GM21825 (cell line): ENCODE measurements around the gene PSMD4.

Experiments used
- ATAC-seq: cut with Tn5 transposase; IDR thresholded peaks from one replicate; pipeline ENCODE4 v1.9.1; 2021; ENCODE audit warnings: mild to moderate bottlenecking, moderate library complexity; ENCODE audit not compliant: unreplicated experiment

The PSMD4 gene

DNA sequence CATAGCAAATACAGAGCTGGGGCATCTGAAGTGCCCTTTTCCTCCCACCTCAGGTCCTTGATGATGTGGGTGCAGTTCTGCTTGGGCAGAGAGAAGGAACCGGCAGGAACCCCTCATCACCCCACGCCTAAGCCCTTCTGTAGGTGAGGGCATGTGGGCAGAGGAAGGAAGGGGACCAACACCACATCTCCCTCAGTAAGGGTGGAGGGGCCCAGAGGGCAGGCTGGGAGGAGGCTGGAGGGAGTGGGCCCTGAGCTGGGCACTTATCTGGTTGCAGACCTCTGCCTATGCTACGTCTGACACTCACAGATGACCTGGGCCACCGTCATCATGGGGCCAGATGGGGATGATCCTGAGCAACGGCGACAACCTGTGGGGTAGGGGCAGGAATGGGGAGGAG is 38.6 kb downstream of the PSMD4 start:
- no peak for ATAC-seq

DNA sequence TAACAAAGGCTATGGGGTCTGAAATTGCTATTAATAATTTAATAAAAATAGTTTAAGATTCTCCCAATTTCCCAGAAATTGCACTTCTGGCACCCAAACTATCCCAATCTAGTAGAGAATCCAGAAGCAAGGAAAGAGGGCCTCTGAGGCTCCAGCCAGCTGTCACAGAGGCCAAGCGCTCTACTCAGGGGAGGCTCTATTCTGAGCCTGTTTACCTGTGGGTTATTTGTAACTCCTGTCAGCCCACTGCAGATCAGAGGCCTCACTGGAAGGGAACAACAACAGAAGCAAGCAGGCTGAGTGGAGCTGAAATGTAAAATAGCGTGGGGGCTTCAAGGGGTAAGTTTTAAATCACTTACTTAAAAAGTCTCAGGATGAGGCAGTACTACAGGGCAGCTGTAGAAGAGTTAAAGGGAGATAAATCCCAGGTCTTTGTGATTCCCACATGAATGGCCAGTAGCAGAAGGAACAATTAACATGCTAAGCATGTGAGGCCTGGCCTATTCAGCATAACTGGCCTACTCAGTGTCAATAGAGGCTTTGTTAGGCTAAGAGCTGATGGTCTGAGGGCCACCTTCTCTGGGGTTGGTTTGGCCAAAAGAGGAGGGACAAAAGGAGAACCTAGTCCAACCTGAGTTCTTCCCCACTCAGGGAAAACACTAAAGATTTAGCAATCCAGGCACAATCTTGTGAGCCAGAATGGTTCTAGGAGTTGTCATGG is 40.4 kb downstream of the PSMD4 start:
- ATAC-seq: no peak

DNA sequence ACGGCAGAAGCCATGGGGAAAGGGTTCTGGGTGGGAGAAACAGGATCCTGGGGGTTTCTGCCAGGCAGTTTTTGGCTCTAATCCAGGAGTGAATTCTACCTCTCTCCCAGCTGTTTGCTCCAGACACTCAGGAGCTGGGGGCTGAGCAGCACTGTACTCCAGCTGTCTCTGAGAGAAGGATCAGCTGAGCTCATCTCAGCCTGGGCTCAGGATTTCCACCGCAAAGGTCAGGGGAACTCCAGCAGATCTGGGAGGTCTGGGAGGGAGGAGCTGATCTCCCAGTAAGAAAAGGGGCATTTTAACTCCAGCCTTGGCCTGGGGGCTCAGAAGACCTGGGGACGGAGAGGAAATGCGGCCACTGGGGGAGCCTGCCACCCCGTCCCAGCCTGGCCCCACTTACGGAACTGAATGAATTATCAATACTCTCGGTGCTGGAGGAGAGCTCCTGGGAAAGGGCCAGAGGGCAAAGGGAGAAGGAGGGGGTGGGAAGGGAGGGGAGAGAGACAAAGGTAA is 55.3 kb downstream of the PSMD4 start:
- ATAC-seq: no peak

DNA sequence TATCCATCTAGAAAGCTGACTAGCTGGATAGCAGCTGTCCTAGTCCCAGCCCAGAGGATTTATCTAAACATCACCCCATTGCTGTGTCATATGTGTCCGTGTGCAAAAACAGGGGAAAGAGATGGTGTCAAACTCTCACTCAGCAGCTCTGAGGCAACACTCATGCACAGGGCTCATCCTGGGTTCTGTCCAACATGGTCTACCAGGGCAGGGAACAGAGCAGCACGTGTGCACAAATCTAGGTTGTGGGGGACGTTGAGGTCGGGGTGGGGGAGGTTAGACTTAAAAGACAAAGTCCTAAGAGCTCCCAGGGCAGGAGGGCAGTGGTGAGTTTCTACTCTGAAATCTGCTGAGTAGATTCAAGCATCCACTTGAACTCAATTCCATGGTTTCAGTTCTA is 56.5 kb downstream of the PSMD4 start:
- ATAC-seq: no peak

DNA sequence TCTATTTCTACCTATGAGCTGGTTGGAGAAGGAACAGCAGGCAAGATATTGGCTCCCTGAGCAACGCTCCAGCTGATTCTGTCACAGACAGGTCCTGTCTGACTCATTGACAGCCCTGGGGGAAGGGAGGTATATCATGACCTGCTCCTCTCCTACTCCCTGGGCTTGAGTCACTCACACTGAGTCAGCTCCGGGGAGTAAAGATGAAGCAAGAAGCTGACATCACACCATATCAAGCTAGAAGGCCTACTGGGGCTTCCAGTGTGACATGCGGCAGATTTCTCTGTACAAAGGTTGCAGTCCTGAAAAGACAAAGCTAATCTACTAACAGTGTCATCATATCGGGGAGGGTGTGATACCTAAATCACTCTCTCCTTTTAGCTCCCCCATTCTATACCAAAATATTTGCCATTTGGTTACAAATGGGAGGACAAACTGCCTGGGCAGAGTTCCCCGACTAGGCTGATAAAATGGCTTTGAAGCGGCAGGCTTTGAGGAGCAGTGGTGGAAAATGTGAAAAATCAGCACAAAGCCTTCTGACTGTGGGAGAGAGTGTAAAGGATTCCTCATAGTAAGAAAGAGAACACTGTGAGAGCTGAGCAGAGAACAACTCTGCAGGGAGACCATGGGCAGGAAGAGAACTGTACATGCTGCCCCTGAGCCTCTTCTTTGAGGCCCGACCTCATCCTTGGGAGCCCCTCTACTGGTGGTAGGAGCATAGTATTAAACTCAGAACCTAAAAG is 57.2 kb downstream of the PSMD4 start:
- ATAC-seq: no peak

DNA sequence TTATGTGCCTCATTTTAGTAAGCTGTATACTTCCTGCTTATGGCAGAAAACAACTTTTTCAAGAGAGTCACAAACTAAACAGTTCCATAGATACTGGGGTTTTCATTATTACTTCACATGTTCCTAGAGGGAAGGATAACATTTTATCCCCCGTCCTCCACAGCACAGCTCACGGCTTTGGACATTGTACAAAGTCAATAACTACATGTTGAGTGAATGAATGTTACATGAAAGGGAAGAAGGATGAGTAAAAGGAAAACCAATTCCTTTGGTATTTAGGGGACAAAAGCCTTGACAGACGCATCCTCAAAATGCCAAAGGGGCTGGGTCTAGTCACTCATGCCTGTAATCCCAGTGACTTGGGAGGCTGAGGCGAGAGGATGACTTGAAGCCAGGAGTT is 57.9 kb downstream of the PSMD4 start:
- no peak for ATAC-seq

DNA sequence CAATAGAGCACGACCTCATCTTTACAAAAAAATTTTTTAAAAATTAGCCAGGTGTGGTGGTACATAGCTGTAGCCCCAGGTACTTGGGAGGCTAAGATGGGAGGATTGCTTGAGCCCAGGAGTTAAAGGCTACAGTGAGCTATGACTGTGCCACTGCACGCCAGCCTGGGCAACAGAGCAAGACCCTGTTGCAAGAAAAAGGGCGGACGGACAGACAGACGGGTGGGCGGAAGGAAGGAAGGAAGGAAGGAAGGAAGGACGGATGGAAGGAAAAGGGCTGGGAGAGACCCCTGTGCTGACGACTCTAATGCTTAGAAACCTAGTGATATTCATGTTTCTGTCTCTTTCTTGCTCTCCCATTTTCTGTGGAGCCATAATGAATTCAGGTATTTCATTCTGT is 58.3 kb downstream of the PSMD4 start:
- no peak for ATAC-seq

DNA sequence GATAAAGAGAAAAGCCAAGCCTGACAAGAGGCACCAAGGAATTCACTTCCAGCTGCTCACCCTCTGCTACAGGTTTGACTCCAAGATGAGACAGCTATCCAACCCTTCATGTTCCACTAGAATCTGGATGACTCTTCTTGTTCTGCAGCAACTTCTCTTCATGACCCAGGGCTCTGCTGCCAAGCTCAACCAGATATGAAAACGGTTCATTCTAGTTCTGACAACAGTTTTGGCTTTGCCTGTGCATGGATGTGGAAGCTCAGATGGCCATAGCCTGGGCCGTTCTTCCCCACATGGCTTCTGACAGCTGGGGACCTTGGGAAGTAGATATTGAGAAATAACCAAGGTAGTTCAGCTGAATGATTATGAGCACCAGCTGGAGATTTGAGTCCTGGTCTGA is 59.0 kb downstream of the PSMD4 start:
- ATAC-seq: no peak

DNA sequence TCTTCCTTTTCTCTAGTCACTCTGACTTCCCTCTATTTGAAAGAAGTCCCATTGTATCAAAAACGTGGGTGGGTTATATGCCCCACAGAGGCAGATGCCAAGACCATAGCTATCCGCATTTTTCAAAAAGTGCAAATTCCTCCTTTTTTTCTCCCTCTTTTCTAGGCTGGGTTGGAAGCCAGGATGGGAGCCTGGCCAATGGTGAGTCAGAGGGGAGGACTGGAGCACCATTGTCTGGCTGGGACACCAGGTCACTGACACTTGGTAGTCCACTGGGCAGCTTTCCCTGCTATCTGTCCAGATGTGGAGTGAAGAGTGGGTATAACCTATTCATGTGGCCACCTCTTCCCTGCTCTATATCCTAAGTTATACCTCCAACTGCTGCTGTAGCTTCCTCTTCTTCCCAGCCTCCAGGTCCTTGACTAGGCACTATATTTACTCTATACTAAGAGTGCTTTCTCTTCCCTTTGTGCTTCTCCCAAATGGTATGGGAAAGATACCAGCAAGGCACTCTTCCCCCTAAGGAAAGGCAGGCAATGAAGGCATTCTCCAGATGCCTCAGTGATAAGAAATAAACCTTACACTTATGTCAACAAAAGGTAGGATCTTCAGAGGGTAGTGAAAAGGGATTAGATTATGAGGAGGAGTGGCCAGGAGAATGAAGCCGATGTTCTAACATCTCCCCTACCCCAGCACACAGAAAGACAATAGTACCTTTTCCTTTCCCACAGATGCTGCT is 59.8 kb downstream of the PSMD4 start:
- ATAC-seq: no peak

DNA sequence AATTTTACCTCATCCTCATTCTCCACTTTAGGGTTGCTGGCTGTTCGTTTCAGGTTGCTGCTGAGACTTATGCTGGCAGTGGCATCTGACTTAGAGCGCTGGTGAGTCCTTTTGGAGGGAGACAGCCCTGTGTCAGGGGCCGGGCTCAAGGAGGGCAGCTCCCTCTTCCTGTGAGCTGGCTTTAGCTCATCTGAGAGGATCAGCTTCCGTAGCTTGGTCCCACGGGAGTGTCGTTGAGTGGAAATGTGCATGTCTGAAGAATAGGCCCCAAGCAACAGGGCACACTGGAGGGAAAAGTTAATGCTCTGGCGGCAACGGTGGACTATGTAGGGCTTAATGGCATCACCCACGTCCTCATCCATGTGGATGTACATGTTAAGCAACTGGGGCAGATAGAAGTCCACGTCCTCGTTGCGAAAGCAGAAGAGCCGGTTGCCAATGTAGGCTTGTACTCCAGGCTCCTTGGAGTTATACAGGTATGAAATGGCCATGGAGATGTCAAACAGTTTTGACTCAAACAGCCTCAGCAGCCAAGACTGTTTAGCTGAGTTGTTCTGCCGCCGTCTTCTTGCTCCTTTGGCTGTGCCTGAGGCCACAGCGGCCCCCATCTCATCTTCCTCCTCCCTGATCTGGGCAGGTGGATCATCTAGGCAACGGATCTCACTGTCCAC is 61.2 kb downstream of the PSMD4 start:
- no peak for ATAC-seq
